Small intestine (tissue), 7 donors: ENCODE results near the gene ZNF750. TPM values are rescaled to one million over a fixed set of nuclear protein-coding genes. Genes with fewer than 3 reads are reported as not detected.

Source experiments
- DNase-seq, 2 donors: peaks; one replicate each; pipeline versions ENCODE4 v3.0.0 to v3.0.0-alpha.2; 2013
- FAIRE-seq: peaks from 2 replicates; lab custom pipeline; 2012; peaks lifted over from hg19 to GRCh38; lab: Jason Lieb, UNC
- H3K27ac ChIP-seq, 3 donors: one replicate each; pipeline ENCODE4 v1.5.1; 2013; ENCODE audit warnings: low read length in 2 of 3, mild to moderate bottlenecking in 2 of 3, control low read depth in 1 of 3, inconsistent platforms in 1 of 3, low read depth in 1 of 3, moderate library complexity in 1 of 3
- H3K27me3 ChIP-seq, 3 donors: one replicate each; pipeline ENCODE4 v1.6.1; 2013; ENCODE audit warnings: low read length in 3 of 3, inconsistent platforms in 1 of 3; ENCODE audit not compliant: control insufficient read depth in 3 of 3, insufficient read depth in 3 of 3
- H3K36me3 ChIP-seq, 3 donors: one replicate each; pipeline ENCODE4 v1.6.1; 2013; ENCODE audit warnings: low read length in 3 of 3, inconsistent platforms in 1 of 3, low read depth in 1 of 3, mild to moderate bottlenecking in 1 of 3, moderate library complexity in 1 of 3; ENCODE audit not compliant: control insufficient read depth in 3 of 3, insufficient read depth in 2 of 3
- H3K4me1 ChIP-seq, 3 donors: one replicate each; pipeline ENCODE4 v1.6.1; 2013; ENCODE audit warnings: low read length in 2 of 3, inconsistent platforms in 1 of 3, low read depth in 1 of 3, mild to moderate bottlenecking in 1 of 3, moderate library complexity in 1 of 3; ENCODE audit not compliant: control insufficient read depth in 3 of 3, insufficient read depth in 2 of 3
- H3K4me3 ChIP-seq, 3 donors: one replicate each; pipeline ENCODE4 v1.5.1; 2013; ENCODE audit warnings: low read length in 3 of 3, control low read depth in 1 of 3, inconsistent platforms in 1 of 3, low read depth in 1 of 3, mild to moderate bottlenecking in 1 of 3, moderate library complexity in 1 of 3
- H3K9me3 ChIP-seq, 2 donors: one replicate each; pipeline ENCODE4 v1.6.1; 2013; ENCODE audit warnings: low read depth in 1 of 2, low read length in 1 of 2; ENCODE audit not compliant: control insufficient read depth in 2 of 2, insufficient read depth in 1 of 2
- WGBS, 3 donors: extraction: QIAGEN DNeasy Blood & Tissue Kit; methylation state at CpG; one replicate each; pipeline ENCODE4 v1.1.7; 2013; 5-methylcytosine and 5-hydroxymethylcytosine counted together
- polyA plus RNA-seq, 4 donors: library from polyadenylated mRNA; stranded (reverse) in 3 of 4; unstranded in 1 of 4; fragments of 200-250 nt in 3 of 4; fragments of 120-200 nt in 1 of 4; gene quantifications; one replicate each; pipeline versions ENCODE4 v1.2.1 to v1.2.3, GENCODE V29; 2013
- donor health status: healthy with polysubstance abuse.
- donor health status: control.
- donor health status: control.
- donor health status: Bipolar disorder and iron deficiency.
- donor health status: healthy.

ZNF750 gene
- polyA plus RNA-seq, 4 donors: 0.04 to 0.27 (median 0.10) TPM; not detected in 1

DNA sequence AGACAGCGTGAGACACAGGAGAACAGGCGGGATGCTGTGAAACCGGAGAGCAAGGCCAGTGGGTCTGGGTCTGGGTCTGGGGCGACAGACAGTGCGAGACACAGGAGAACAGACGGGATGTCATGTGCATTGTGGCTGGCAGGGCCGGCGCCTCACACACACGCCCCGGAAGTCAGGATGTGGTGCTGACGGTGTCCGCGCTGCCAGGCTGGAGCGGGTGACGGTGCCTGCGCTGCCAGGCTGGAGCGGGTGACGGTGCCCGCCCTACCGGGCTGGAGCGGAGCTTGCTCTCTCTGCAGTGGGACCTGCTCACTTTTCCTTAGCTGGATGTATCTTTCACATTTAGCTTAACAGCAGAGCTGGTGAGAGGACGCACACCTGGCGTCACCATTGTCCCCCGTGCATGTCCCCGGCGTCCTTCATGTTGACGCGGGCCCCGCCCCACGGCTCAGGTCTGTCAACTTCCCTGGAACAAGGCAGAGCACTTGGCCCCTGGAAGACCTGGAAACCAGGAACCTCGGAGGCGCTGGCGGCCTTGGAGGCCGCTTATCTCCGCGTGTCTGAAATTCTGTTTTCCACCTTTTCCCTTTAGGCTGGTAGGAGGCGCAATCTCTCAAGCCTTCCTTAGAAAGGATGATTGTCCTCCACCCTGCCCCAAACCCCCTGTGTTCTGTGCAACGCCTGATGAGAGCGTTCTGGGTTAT, 43.0 kb upstream of the ZNF750 start:
- DNase-seq (peak; percentile 81 to 82), FAIRE-seq (no peak)
- peak overlapping the region; percentile 35 to 87 (median 50) for H3K27ac ChIP-seq
- peaks cover 2 to 45% (median 9%) of the 10 kb centered on the region in 3 donors for H3K4me1 ChIP-seq
- 29 to 68% (median 48%) methylated on average over 38 to 39 of the region's 39 CpGs for WGBS, 3 donors
- H3K36me3 ChIP-seq: peaks cover 0 to 58% (median 0%) of the 10 kb centered on the region in 3 donors
- H3K4me3 ChIP-seq: no peak overlapping the region
- H3K9me3 ChIP-seq: peaks cover 0 to 4% of the 10 kb centered on the region in 2 donors
- no peaks in the 10 kb centered on the region for H3K27me3 ChIP-seq

DNA sequence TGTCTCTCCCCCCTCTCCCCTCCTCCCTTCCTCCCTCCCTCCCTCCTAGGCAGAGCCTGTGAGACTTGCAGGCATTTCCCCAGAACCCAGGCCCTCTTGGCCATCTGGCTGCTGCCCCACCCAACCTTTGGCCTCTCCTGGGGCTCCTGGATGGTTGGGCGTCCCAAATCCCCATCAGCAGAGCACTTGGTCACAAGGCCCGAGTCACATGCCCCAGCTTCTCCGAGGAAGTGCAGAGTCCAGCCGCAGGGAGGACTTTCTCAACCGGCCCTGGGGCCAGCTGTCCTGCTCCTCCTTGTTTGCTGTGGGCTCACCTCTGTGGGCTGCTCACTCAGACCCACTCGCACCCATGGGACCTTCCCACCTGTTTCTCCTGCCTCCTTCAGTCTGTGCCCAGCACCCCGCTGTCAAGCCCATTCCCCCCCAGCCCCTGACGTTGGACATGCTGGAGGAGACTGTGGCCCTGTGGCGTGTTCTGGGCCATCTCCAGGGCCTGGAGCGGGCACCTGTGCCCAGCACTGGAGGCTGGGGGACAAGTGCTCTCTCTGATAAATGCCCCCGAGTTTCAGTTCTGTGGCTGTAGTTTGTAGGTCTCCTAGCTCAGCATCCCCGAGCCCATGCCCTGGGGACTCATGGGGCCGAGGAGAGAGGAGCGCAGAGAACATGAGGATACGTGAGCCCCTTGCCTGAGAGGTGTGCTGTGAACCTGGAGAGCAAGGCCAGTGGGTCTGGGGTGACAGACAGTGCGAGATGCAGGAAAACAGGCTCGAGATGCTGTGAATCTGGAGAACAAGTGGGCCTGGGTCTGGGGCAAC, 42.3 kb upstream of the ZNF750 start:
- FAIRE-seq (no peak), DNase-seq (peak; percentile 67 to 91)
- H3K4me3 ChIP-seq: no peak overlapping the region
- no peaks in the 10 kb centered on the region for H3K27me3 ChIP-seq
- H3K4me1 ChIP-seq: peaks cover 2 to 47% (median 9%) of the 10 kb centered on the region in 3 donors
- 58 to 72% (median 69%) methylated on average over 17 of the region's 17 CpGs for WGBS, 3 donors
- peak overlapping the region; percentile 35 to 87 (median 50) for H3K27ac ChIP-seq
- H3K9me3 ChIP-seq: no peaks in the 10 kb centered on the region
- H3K36me3 ChIP-seq: peaks cover 0 to 52% (median 0%) of the 10 kb centered on the region in 3 donors

DNA sequence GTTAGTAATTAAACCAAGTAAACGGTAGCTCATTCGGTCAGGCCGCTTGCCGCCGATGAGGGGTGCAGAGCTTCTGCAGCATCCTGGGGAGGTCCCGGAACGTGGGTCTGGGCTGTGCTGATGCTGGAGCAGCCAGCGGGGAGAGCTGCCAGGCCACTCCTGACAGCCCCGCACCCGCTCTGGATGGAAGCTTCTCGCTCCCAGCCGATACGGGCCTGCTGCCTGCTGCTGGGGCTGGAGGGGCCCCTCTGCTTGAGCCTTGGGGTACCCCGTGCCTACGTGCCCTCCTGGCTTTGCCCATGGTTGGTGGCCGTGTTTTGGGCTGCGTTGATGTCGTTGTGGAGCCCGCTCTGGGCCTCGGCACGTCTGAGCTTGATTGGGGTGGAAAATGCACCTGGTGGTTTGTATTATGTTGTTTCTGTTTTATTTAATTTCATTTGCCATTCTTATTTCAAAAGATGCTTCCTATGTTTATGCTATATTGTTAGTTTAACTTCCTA, 41.6 kb upstream of the ZNF750 start:
- Histone ChIP-seq H3K27me3 (no peaks in the 10 kb centered on the region), H3K9me3 (no peaks in the 10 kb centered on the region), H3K4me3 (no peak overlapping the region), H3K36me3 (peaks cover 0 to 51% (median 0%) of the 10 kb centered on the region in 3 donors), H3K27ac (peak overlapping the region in 2 of 3 donors; percentile 2 to 87), H3K4me1 (peaks cover 2 to 53% (median 9%) of the 10 kb centered on the region in 3 donors)
- 80 to 89% (median 86%) methylated on average over 21 of the region's 21 CpGs for WGBS, 3 donors
- no peak for FAIRE-seq
- no peak for DNase-seq

DNA sequence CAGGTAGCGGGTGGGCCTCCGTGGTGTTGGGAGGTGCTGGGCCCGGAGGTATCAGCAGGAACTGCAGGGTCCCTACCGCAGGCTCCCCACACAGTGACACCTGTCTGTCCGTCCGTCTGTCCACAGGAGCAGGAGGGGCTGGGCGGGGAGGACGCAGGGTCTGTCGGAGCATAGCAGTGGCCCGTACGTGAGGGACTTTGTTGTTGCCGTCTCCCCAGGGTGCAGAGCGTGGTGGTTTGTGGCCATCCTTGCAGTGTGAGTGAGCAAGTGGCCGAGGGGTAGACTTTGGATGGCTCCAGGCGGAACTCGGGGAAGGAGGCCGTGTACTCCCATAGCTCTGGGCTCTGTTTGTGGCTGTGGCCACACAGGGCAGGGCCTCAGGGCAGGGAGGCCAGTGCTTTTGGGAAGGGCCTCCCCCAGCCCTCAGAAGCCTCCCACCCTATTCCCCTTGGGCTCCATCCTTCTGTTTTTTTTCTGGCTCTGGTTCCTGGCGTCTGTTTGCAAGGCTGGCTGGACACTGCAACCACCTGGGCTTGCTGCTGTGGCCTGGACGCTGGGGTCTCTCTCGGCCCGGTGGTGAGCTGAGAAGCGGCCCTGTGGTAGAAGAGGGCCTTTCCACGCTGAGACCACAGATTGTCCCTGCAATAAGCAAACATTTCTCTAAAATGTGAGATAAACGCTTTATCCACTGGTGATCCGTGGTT, 41.0 kb upstream of the ZNF750 start:
- no peaks in the 10 kb centered on the region for H3K9me3 ChIP-seq
- H3K4me1 ChIP-seq: peaks cover 2 to 52% (median 9%) of the 10 kb centered on the region in 3 donors
- FAIRE-seq (no peak), DNase-seq (no peak)
- no peak overlapping the region for H3K4me3 ChIP-seq
- no peaks in the 10 kb centered on the region for H3K27me3 ChIP-seq
- 88 to 93% (median 93%) methylated on average over 25 of the region's 25 CpGs for WGBS, 3 donors
- H3K27ac ChIP-seq: peak overlapping the region in 1 of 3 donors; percentile 87
- H3K36me3 ChIP-seq: peaks cover 0 to 46% (median 0%) of the 10 kb centered on the region in 3 donors

DNA sequence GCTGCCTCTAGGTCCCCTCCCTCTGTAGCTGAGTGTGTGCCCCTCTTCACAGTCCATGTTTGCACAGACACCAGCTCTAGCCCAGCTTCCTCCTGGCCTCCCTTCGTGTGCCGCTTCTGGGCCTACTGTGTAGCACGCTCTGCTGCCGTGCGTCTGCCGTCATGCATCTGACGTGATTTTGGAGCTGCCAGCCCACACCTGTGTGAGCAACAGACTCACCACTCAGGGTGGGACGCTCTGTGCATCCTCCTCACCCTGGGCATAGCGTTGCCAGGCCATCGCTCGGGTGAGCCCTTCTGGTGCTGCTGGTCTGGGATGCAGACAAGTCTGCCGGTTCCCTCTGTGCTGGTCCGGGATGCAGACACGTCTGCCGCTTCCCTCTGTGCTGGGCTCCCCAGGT, 39.4 kb upstream of the ZNF750 start:
- Histone ChIP-seq H3K27me3 (no peaks in the 10 kb centered on the region), H3K36me3 (peaks cover 0 to 41% (median 0%) of the 10 kb centered on the region in 3 donors), H3K27ac (no peak overlapping the region), H3K4me1 (peaks cover 2 to 62% (median 9%) of the 10 kb centered on the region in 3 donors), H3K4me3 (no peak overlapping the region), H3K9me3 (no peaks in the 10 kb centered on the region)
- WGBS, 3 donors: 96 to 97% (median 97%) methylated on average over 13 to 15 of the region's 15 CpGs
- no peak for DNase-seq
- FAIRE-seq: no peak

DNA sequence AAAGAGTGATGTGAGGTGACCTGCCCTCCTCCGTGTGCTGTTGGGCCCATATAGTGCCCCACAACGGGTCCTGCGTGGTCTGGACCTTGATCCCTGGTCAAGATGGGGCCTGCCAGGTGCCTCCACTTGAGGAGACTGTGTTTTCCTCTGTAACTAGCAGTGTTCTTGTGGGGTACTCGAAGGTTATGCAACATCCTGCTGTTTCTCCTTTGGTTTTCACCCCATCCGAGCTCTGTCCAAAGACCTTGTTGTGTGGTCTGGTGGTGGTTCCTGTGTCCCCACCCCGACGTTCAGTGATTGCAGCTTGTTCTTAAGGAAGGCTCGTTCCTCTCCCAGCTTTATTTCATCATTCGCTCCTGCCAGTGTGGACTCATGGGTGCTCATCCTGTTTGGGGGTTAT, 38.7 kb upstream of the ZNF750 start:
- Histone ChIP-seq H3K9me3 (no peaks in the 10 kb centered on the region), H3K4me1 (peaks cover 2 to 60% (median 9%) of the 10 kb centered on the region in 3 donors), H3K27me3 (no peaks in the 10 kb centered on the region), H3K27ac (peak overlapping the region in 1 of 3 donors; percentile 21), H3K36me3 (peaks cover 0 to 42% (median 0%) of the 10 kb centered on the region in 3 donors), H3K4me3 (no peak overlapping the region)
- peak in 1 of 2 donors; percentile 55 for DNase-seq
- WGBS, 3 donors: 59 to 60% (median 60%) methylated on average over 9 of the region's 9 CpGs
- FAIRE-seq: no peak

DNA sequence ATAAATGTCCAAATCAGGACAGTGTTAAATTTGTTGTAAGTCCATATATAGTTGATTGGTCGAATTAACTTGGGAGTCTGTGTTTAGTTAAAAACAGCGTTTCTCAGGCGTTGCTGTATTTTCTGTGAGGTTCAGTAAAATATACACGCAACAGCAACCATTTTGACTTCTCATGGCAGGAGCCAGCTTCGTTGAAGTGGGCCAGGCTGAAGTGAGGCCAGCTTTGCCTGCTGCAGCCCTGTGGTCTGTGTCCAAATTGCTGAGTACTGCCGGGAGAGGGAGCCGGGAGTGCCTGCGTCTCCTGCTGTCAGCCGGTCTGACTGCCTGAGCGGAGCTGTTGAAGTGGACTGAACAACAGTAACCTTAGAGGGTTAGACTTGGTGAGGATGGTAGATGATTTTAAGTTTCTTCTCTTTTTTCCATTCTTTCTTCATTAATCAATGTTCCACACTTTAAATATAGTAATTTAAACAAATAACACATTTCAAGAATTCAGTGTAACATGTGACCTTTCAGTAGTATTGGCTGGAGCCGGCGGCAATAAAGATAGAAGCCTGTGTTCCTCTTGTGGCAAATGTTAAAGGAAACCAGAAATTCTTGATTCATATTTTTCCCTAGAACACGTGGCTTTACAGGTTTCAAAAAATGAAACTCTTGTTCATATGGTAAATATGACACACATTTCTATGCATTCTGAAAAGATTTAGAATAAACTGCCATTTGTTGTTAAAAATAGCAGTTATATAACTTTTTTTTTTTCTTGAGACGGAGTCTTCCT, 37.0 kb upstream of the ZNF750 start:
- Histone ChIP-seq H3K4me1 (peaks cover 0 to 42% (median 3%) of the 10 kb centered on the region in 3 donors), H3K27ac (peak overlapping the region in 1 of 3 donors; percentile 79), H3K9me3 (no peaks in the 10 kb centered on the region), H3K4me3 (no peak overlapping the region), H3K36me3 (peaks cover 0 to 50% (median 0%) of the 10 kb centered on the region in 3 donors), H3K27me3 (no peaks in the 10 kb centered on the region)
- no peak for FAIRE-seq
- DNase-seq: peak; percentile 32 to 70
- WGBS, 3 donors: 49 to 65% (median 53%) methylated on average over 14 of the region's 14 CpGs
